Measurements from ENCODE around the gene SAMD1. TPM values are rescaled to one million over a fixed set of nuclear protein-coding genes. Genes with fewer than 3 reads are reported as not detected.
A peak's percentile ranks its signal among the peaks of the same experiment; 100 is the strongest.
"Not testable (repeated sequence)": the region's sequence is repeated elsewhere in the genome, so short reads cannot be mapped to it uniquely, and the experiment has no call there.

The SAMD1 gene
- total and polyA plus RNA-seq, 10 donors, result 19.6 to 36.8 (median 30.5) TPM

DNA sequence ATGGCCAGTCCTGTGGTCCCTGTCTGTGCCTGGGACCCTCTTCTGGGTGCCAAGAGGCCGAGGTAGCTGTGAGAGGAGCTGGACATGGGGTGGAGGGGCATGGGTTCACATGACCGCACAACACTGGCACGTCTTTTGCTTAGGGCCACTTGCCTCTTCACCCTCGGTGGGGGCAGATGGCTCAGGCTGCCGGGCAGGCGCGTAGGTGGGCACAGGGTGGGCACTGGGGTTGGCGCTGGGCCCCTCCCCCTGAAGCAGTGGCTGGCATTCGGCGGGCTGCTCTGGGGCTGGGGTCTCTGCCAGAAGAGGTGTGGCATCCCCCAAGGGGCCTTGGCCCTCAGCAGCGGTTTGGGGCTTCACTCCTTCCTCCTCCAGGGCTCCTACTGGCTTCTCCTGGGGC is 37.1 kb downstream of the SAMD1 start:
- Histone ChIP-seq H3K36me3 (peaks cover 0 to 50% (median 41%) of the 10 kb centered on the region in 6 donors), H3K27me3 (replicated peaks in 1 of 7) (peaks cover 0 to 32% (median 21%) of the 10 kb centered on the region in 7 donors), H3K27ac (no peak overlapping the region), H3K4me1 (peaks cover 0 to 18% (median 10%) of the 10 kb centered on the region in 6 donors), H3K4me3 (no peak overlapping the region), H3K9me3 (peaks cover 0 to 10% (median 4%) of the 10 kb centered on the region in 8 donors)
- TF ChIP-seq, protein P1, sequence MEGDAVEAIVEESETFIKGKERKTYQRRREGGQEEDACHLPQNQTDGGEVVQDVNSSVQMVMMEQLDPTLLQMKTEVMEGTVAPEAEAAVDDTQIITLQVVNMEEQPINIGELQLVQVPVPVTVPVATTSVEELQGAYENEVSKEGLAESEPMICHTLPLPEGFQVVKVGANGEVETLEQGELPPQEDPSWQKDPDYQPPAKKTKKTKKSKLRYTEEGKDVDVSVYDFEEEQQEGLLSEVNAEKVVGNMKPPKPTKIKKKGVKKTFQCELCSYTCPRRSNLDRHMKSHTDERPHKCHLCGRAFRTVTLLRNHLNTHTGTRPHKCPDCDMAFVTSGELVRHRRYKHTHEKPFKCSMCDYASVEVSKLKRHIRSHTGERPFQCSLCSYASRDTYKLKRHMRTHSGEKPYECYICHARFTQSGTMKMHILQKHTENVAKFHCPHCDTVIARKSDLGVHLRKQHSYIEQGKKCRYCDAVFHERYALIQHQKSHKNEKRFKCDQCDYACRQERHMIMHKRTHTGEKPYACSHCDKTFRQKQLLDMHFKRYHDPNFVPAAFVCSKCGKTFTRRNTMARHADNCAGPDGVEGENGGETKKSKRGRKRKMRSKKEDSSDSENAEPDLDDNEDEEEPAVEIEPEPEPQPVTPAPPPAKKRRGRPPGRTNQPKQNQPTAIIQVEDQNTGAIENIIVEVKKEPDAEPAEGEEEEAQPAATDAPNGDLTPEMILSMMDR (IDR thresholded peaks at IDR 0.05 in 8 of 11, conservative IDR thresholded peaks at IDR 0.05 in 3 of 11), result no peak
- peak; percentile 15 to 62 (median 26) for TF ChIP-seq POLR2AphosphoS5 (IDR thresholded peaks at IDR 0.05)
- no peak for TF ChIP-seq POLR2A (IDR thresholded peaks at IDR 0.05)
- intact Hi-C loops (cut with DNase I; ENCODE audit: low total_unique reads), result no loop called here
- WGBS, 5 donors, result 88 to 92% (median 91%) methylated on average over 7 to 11 of the region's 11 CpGs
- no peak for DNase-seq

DNA sequence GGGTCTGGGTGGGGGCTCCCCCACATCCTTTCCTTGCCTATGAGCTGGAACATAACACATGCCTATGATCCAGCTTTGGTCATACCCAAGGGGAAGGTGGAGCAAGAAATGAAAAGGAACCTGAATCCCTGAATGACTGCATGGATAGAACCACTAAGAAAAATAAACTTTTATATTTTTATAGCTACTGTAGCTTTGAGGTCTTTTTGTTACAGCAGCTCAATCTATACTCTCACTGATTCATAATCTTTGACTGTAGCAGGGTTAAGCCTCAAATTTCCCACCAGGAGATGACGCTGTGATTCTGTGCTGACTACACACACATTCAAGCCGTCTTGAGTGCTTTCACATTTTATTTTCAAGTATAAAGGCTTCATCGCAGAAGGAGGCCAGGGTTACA is 37.5 kb downstream of the SAMD1 start:
- TF ChIP-seq POLR2AphosphoS5 (IDR thresholded peaks at IDR 0.05), result no peak
- TF ChIP-seq, protein P1 (IDR thresholded peaks at IDR 0.05 in 8 of 11, conservative IDR thresholded peaks at IDR 0.05 in 3 of 11), result no peak
- no peak for TF ChIP-seq POLR2A (IDR thresholded peaks at IDR 0.05)
- Histone ChIP-seq H3K36me3 (peaks cover 0 to 55% (median 43%) of the 10 kb centered on the region in 6 donors), H3K9me3 (peaks cover 0 to 10% (median 5%) of the 10 kb centered on the region in 8 donors), H3K4me1 (peaks cover 0 to 13% (median 9%) of the 10 kb centered on the region in 6 donors), H3K27ac (no peak overlapping the region), H3K4me3 (no peak overlapping the region), H3K27me3 (replicated peaks in 1 of 7) (peaks cover 0 to 27% (median 16%) of the 10 kb centered on the region in 7 donors)
- no peak for DNase-seq
- intact Hi-C loops (cut with DNase I; ENCODE audit: low total_unique reads), result no loop called here
- WGBS, 5 donors, result 94 to 98% (median 96%) methylated on average over 3 of the region's 3 CpGs

DNA sequence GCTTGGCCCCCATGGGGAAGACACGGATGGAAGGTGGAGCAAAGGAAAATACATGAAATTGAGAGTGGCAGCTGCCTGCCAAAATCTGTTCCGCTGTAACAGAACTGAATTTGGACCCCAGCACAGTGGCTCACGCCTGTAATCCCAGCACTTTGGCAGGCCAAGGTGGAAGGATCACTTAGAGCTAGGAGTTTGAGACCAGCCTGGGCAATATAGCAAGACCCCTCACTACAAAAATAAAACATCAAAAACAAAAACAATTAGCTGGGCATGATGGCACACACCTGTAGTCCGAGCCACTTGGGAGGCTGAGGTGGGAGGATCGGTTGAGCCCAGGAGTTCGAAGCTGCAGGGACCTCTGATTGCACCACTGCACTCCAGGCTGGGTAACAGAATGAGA is 38.1 kb downstream of the SAMD1 start:
- H3K4me1 ChIP-seq, result peaks cover 0 to 7% (median 4%) of the 10 kb centered on the region in 6 donors
- no peak for TF ChIP-seq POLR2AphosphoS5 (IDR thresholded peaks at IDR 0.05)
- TF ChIP-seq, protein P1 (IDR thresholded peaks at IDR 0.05 in 8 of 11, conservative IDR thresholded peaks at IDR 0.05 in 3 of 11), result no peak
- intact Hi-C loops (cut with DNase I; ENCODE audit: low total_unique reads), result no loop called here
- no peak overlapping the region for H3K27ac ChIP-seq
- WGBS, 5 donors, result 92 to 99% (median 94%) methylated on average over 6 of the region's 6 CpGs
- H3K4me3 ChIP-seq, result no peak overlapping the region
- peaks cover 0 to 60% (median 48%) of the 10 kb centered on the region in 6 donors for H3K36me3 ChIP-seq
- DNase-seq, result no peak
- peaks cover 0 to 21% (median 10%) of the 10 kb centered on the region in 7 donors for H3K27me3 ChIP-seq (replicated peaks in 1 of 7)
- H3K9me3 ChIP-seq, result peaks cover 0 to 10% (median 5%) of the 10 kb centered on the region in 8 donors

DNA sequence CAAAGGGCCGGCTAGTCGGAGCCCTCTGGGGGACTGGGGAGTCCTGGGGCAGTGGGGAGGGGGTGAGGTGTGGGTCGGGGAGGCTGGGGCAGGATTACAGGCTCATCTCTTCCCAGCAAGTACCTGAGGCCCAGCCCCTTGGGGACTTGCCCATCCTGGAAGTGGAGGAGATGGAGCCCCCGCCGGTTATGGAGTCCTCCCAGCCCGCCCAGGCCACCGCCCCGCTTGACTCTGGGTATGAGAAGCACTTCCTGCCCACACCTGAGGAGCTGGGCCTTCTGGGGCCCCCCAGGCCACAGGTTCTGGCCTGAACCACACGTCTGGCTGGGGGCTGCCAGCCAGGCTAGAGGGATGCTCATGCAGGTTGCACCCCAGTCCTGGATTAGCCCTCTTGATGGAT is 38.6 kb downstream of the SAMD1 start:
- H3K9me3 ChIP-seq, result peaks cover 0 to 10% (median 5%) of the 10 kb centered on the region in 8 donors
- WGBS, 5 donors, result 72 to 93% (median 90%) methylated on average over 3 to 9 of the region's 9 CpGs
- no peak for DNase-seq
- peaks cover 0 to 6% (median under 1%) of the 10 kb centered on the region in 6 donors for H3K4me1 ChIP-seq
- intact Hi-C loops (cut with DNase I; ENCODE audit: low total_unique reads), result no loop called here
- H3K4me3 ChIP-seq, result no peak overlapping the region
- no peak overlapping the region for H3K27ac ChIP-seq
- peaks cover 0 to 16% (median 5%) of the 10 kb centered on the region in 7 donors for H3K27me3 ChIP-seq (replicated peaks in 1 of 7)
- TF ChIP-seq, protein P1 (IDR thresholded peaks at IDR 0.05 in 8 of 11, conservative IDR thresholded peaks at IDR 0.05 in 3 of 11), result no peak
- TF ChIP-seq POLR2A (IDR thresholded peaks at IDR 0.05) (no peak), POLR2AphosphoS5 (IDR thresholded peaks at IDR 0.05) (no peak)
- peaks cover 0 to 65% (median 51%) of the 10 kb centered on the region in 6 donors for H3K36me3 ChIP-seq

DNA sequence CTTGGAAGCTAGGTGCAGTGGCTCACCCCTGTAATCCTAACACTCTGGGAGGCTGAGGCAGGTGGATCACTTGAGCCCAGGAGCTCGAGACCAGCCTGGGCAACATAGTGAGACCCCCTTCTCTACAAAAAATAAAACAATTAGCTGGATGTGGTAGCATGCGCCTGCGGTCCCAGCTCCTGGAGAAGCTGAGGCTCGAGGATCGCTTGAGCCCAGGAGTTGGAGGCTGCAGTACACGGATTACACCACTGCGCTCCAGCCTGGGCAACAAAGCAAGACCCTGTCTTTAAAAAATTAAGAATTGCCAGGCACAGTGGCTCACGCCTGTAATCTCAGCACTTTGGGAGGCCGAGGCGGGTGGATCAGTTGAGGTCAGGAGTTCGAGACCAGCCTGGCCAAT is 39.6 kb downstream of the SAMD1 start:
- H3K9me3 ChIP-seq; H3K27ac ChIP-seq; H3K4me1 ChIP-seq; DNase-seq; intact Hi-C loops (cut with DNase I; ENCODE audit: low total_unique reads); H3K27me3 ChIP-seq (replicated peaks in 1 of 7); H3K4me3 ChIP-seq: not testable (repeated sequence)
- 89 to 97% (median 96%) methylated on average over 11 of the region's 11 CpGs for WGBS, 5 donors
- peaks cover 0 to 75% (median 58%) of the 10 kb centered on the region in 6 donors for H3K36me3 ChIP-seq
